Neural crest cell (in vitro differentiated cells): ENCODE measurements around the gene ESX1. TPM values are rescaled to one million over a fixed set of nuclear protein-coding genes. Genes with fewer than 3 reads are reported as not detected.

Source experiments
- DNase-seq: peaks from one replicate; pipeline ENCODE4 v3.0.0; 2021; ENCODE audit warnings: low read depth, mixed read lengths, low spot score
- H3K27ac Mint-ChIP-seq: one replicate; pipeline ENCODE4 v1.8.0; 2021; ENCODE audit warnings: mild to moderate bottlenecking, mixed read lengths; ENCODE audit not compliant: unreplicated experiment
- H3K27me3 Mint-ChIP-seq: 2 replicates; pipeline ENCODE4 v1.8.0; 2021; ENCODE audit warnings: low read depth, mild to moderate bottlenecking, mixed read lengths
- H3K36me3 Mint-ChIP-seq: 2 replicates; pipeline ENCODE4 v1.8.0; 2021; ENCODE audit warnings: low read depth, mild to moderate bottlenecking, mixed read lengths
- H3K4me1 Mint-ChIP-seq: 2 replicates; pipeline ENCODE4 v1.8.0; 2021; ENCODE audit warnings: mixed read lengths
- H3K4me3 Mint-ChIP-seq: one replicate; pipeline ENCODE4 v1.8.0; 2021; ENCODE audit warnings: mild to moderate bottlenecking, mixed read lengths
- H3K9me3 Mint-ChIP-seq: 2 replicates; pipeline ENCODE4 v1.8.0; 2021; ENCODE audit warnings: mixed read lengths
- total RNA-seq: library from RNA; stranded (reverse); gene quantifications from 2 replicates; pipeline ENCODE4 v1.2.1, GENCODE V29; 2021
- TF ChIP-seq, protein P1 (sequence below): fragments of 200-600 bp; sonication (generic); conservative IDR thresholded peaks from 2 replicates; pipeline ENCODE4 v1.5.0; 2021; ENCODE audit warnings: antibody characterized with exemption, mild to moderate bottlenecking

ESX1 gene
- total RNA-seq, 1 donor from 2014 or later, result not detected

DNA sequence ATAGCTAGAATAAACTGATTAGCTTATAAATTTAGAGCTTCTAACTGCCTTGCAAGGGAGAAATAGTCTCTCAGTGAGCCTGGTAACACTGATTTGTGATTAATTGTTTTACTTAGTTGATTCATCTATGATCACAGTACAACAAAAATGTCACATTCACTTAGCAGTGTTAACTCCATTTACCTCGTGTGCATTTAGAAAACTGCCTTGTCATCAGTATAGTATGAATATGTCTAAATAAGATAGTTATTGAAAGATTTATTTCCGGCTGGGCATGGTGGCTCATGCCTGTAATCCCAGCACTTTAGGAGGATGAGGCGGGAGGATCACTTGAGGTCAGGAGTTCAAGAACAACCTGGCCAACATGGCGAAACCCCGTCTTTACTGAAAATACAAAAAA lies 49.2 kb downstream of the ESX1 start:
- TF ChIP-seq, protein P1, sequence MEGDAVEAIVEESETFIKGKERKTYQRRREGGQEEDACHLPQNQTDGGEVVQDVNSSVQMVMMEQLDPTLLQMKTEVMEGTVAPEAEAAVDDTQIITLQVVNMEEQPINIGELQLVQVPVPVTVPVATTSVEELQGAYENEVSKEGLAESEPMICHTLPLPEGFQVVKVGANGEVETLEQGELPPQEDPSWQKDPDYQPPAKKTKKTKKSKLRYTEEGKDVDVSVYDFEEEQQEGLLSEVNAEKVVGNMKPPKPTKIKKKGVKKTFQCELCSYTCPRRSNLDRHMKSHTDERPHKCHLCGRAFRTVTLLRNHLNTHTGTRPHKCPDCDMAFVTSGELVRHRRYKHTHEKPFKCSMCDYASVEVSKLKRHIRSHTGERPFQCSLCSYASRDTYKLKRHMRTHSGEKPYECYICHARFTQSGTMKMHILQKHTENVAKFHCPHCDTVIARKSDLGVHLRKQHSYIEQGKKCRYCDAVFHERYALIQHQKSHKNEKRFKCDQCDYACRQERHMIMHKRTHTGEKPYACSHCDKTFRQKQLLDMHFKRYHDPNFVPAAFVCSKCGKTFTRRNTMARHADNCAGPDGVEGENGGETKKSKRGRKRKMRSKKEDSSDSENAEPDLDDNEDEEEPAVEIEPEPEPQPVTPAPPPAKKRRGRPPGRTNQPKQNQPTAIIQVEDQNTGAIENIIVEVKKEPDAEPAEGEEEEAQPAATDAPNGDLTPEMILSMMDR, result no peak
- Mint-ChIP-seq H3K4me1 (no peaks in the 10 kb centered on the region), H3K4me3 (no peak overlapping the region), H3K27ac (no peak overlapping the region), H3K9me3 (no peaks in the 10 kb centered on the region), H3K36me3 (peaks cover 3% of the 10 kb centered on the region), H3K27me3 (peaks cover 2% of the 10 kb centered on the region)
- no peak for DNase-seq

Other genes starting within 250 kb of the ESX1 start
- not detected in 2 replicates for gene H2BW1, start 241.2 kb downstream of the ESX1 start, total RNA-seq
- gene H2BW2, start 215.0 kb downstream of the ESX1 start, total RNA-seq, result 0.20 and 0.51 TPM in 2 replicates
- gene TMSB15C, start 178.7 kb downstream of the ESX1 start, total RNA-seq, result 18.7 and 23.2 TPM in 2 replicates
- gene ZCCHC18, start 142.4 kb downstream of the ESX1 start, total RNA-seq, result 8.7 and 9.3 TPM in 2 replicates
- 6.2 and 6.8 TPM in 2 replicates for gene SLC25A53, start 97.9 kb downstream of the ESX1 start, total RNA-seq
- 17.4 and 18.2 TPM in 2 replicates for gene FAM199X, start 88.5 kb downstream of the ESX1 start, total RNA-seq